ENCODE results near the gene LRRC8C.

LRRC8C gene

GRCh38 chr1:89652373-89652772 is 19.5 kb downstream of the LRRC8C start:
- Histone ChIP-seq H3K36me3 (replicated peaks in 1 of 2; ENCODE audit: control insufficient read depth in 2 of 2, insufficient read depth in 2 of 2, low read length in 2 of 2) (no peaks in the 10 kb centered on the region), H3K27ac (replicated peaks; ENCODE audit: low read length) (no peak overlapping the region), H3K14ac (ENCODE audit: low read length) (no peak overlapping the region), H3K27me3 (ENCODE audit: control insufficient read depth in 3 of 3, insufficient read depth in 3 of 3, low read depth in 1 of 3, low read length in 3 of 3) (no peaks in the 10 kb centered on the region), H4K8ac (ENCODE audit: low read depth, low read length) (no peak overlapping the region), H3K4me1 (ENCODE audit: control insufficient read depth in 2 of 2, insufficient read depth in 1 of 2, low read depth in 1 of 2, low read length in 2 of 2) (peaks cover 0 to 2% of the 10 kb centered on the region in 2 donors), H3K18ac (ENCODE audit: low read length) (no peak overlapping the region), H4K91ac (ENCODE audit: low read depth, low read length, poor library complexity) (no peak overlapping the region), H2AFZ (ENCODE audit: low read length) (no peak overlapping the region), H3K9ac (ENCODE audit: low read depth, low read length, poor library complexity) (no peak overlapping the region), H3K23ac (ENCODE audit: low read depth, low read length, poor library complexity) (no peak overlapping the region), H3K9me3 (replicated peaks in 1 of 2; ENCODE audit: control insufficient read depth in 2 of 2, insufficient read depth in 1 of 2, low read depth in 1 of 2, low read length in 2 of 2) (no peaks in the 10 kb centered on the region), H2BK12ac (ENCODE audit: low read length) (no peak overlapping the region), H3K4ac (ENCODE audit: low read length) (no peak overlapping the region), H3K4me2 (ENCODE audit: insufficient read depth, low read length, poor library complexity, severe bottlenecking) (no peak overlapping the region), H3K4me3 (ENCODE audit: low read length in 2 of 2) (no peak overlapping the region), H2AK5ac (ENCODE audit: low read depth, low read length) (no peak overlapping the region), H2BK120ac (ENCODE audit: low read depth, low read length) (no peak overlapping the region), H2BK15ac (ENCODE audit: low read length) (no peak overlapping the region), H3K79me1 (ENCODE audit: low read depth, low read length) (no peaks in the 10 kb centered on the region), H2BK5ac (ENCODE audit: low read length) (no peak overlapping the region)
- WGBS, 2 donors (ENCODE audit: extremely low coverage in 2 of 2, insufficient read length in 2 of 2, insufficient replicate concordance in 1 of 2), result no CpG with 5 or more reads among the region's 2 CpGs
- no peak for DNase-seq (ENCODE audit: low spot score)

- Histone ChIP-seq H4K91ac (ENCODE audit: low read depth, low read length, poor library complexity) (no peak overlapping the region), H2BK120ac (ENCODE audit: low read depth, low read length) (no peak overlapping the region), H3K9ac (ENCODE audit: low read depth, low read length, poor library complexity) (no peak overlapping the region), H3K4me1 (ENCODE audit: control insufficient read depth in 2 of 2, insufficient read depth in 1 of 2, low read depth in 1 of 2, low read length in 2 of 2) (peaks cover 0 to under 1% of the 10 kb centered on the region in 2 donors), H3K18ac (ENCODE audit: low read length) (no peak overlapping the region), H4K8ac (ENCODE audit: low read depth, low read length) (no peak overlapping the region), H3K4me2 (ENCODE audit: insufficient read depth, low read length, poor library complexity, severe bottlenecking) (no peak overlapping the region), H2BK15ac (ENCODE audit: low read length) (no peak overlapping the region), H3K27me3 (ENCODE audit: control insufficient read depth in 3 of 3, insufficient read depth in 3 of 3, low read depth in 1 of 3, low read length in 3 of 3) (no peaks in the 10 kb centered on the region), H3K4me3 (ENCODE audit: low read length in 2 of 2) (no peak overlapping the region), H3K36me3 (replicated peaks in 1 of 2; ENCODE audit: control insufficient read depth in 2 of 2, insufficient read depth in 2 of 2, low read length in 2 of 2) (no peaks in the 10 kb centered on the region), H2BK5ac (ENCODE audit: low read length) (no peak overlapping the region), H2AFZ (ENCODE audit: low read length) (no peak overlapping the region), H3K9me3 (replicated peaks in 1 of 2; ENCODE audit: control insufficient read depth in 2 of 2, insufficient read depth in 1 of 2, low read depth in 1 of 2, low read length in 2 of 2) (no peaks in the 10 kb centered on the region), H3K14ac (ENCODE audit: low read length) (no peak overlapping the region), H3K4ac (ENCODE audit: low read length) (no peak overlapping the region), H3K79me1 (ENCODE audit: low read depth, low read length) (no peaks in the 10 kb centered on the region), H3K27ac (replicated peaks; ENCODE audit: low read length) (no peak overlapping the region), H2AK5ac (ENCODE audit: low read depth, low read length) (no peak overlapping the region), H2BK12ac (ENCODE audit: low read length) (no peak overlapping the region), H3K23ac (ENCODE audit: low read depth, low read length, poor library complexity) (no peak overlapping the region)
- DNase-seq (ENCODE audit: low spot score), result no peak
- no CpG with 5 or more reads among the region's 3 CpGs for WGBS, 2 donors (ENCODE audit: extremely low coverage in 2 of 2, insufficient read length in 2 of 2, insufficient replicate concordance in 1 of 2)
Observed at GRCh38 chr1:89657886-89658285, 25.0 kb downstream of the LRRC8C start.

- no peak overlapping the region for H2AK5ac ChIP-seq (ENCODE audit: low read depth, low read length)
- H2BK5ac ChIP-seq (ENCODE audit: low read length), result no peak overlapping the region
- WGBS, 2 donors (ENCODE audit: extremely low coverage in 2 of 2, insufficient read length in 2 of 2, insufficient replicate concordance in 1 of 2), result no CpG with 5 or more reads among the region's 5 CpGs
- H4K8ac ChIP-seq (ENCODE audit: low read depth, low read length), result no peak overlapping the region
- no peaks in the 10 kb centered on the region for H3K36me3 ChIP-seq (replicated peaks in 1 of 2; ENCODE audit: control insufficient read depth in 2 of 2, insufficient read depth in 2 of 2, low read length in 2 of 2)
- no peak overlapping the region for H3K4ac ChIP-seq (ENCODE audit: low read length)
- no peak overlapping the region for H3K4me3 ChIP-seq (ENCODE audit: low read length in 2 of 2)
- H3K14ac ChIP-seq (ENCODE audit: low read length), result no peak overlapping the region
- H3K4me1 ChIP-seq (ENCODE audit: control insufficient read depth in 2 of 2, insufficient read depth in 1 of 2, low read depth in 1 of 2, low read length in 2 of 2), result no peaks in the 10 kb centered on the region
- no peak for DNase-seq (ENCODE audit: low spot score)
- H3K18ac ChIP-seq (ENCODE audit: low read length), result no peak overlapping the region
- H2AFZ ChIP-seq (ENCODE audit: low read length), result no peak overlapping the region
- no peaks in the 10 kb centered on the region for H3K27me3 ChIP-seq (ENCODE audit: control insufficient read depth in 3 of 3, insufficient read depth in 3 of 3, low read depth in 1 of 3, low read length in 3 of 3)
- H3K23ac ChIP-seq (ENCODE audit: low read depth, low read length, poor library complexity), result no peak overlapping the region
- no peaks in the 10 kb centered on the region for H3K9me3 ChIP-seq (replicated peaks in 1 of 2; ENCODE audit: control insufficient read depth in 2 of 2, insufficient read depth in 1 of 2, low read depth in 1 of 2, low read length in 2 of 2)
- no peak overlapping the region for H2BK120ac ChIP-seq (ENCODE audit: low read depth, low read length)
- no peak overlapping the region for H3K4me2 ChIP-seq (ENCODE audit: insufficient read depth, low read length, poor library complexity, severe bottlenecking)
- H3K27ac ChIP-seq (replicated peaks; ENCODE audit: low read length), result no peak overlapping the region
- no peak overlapping the region for H2BK15ac ChIP-seq (ENCODE audit: low read length)
- no peak overlapping the region for H4K91ac ChIP-seq (ENCODE audit: low read depth, low read length, poor library complexity)
- H3K79me1 ChIP-seq (ENCODE audit: low read depth, low read length), result no peaks in the 10 kb centered on the region
- H2BK12ac ChIP-seq (ENCODE audit: low read length), result no peak overlapping the region
- H3K9ac ChIP-seq (ENCODE audit: low read depth, low read length, poor library complexity), result no peak overlapping the region
Observed at GRCh38 chr1:89659322-89660081, 26.6 kb downstream of the LRRC8C start.

- H2BK15ac ChIP-seq (ENCODE audit: low read length), result no peak overlapping the region
- no peak overlapping the region for H3K18ac ChIP-seq (ENCODE audit: low read length)
- no peaks in the 10 kb centered on the region for H3K27me3 ChIP-seq (ENCODE audit: control insufficient read depth in 3 of 3, insufficient read depth in 3 of 3, low read depth in 1 of 3, low read length in 3 of 3)
Observed at GRCh38 chr1:89660224-89661061, 27.5 kb downstream of the LRRC8C start.

More at GRCh38 chr1:89660224-89661061, 27.5 kb downstream of the LRRC8C start:
- Histone ChIP-seq H2AFZ (ENCODE audit: low read length) (no peak overlapping the region), H2BK120ac (ENCODE audit: low read depth, low read length) (no peak overlapping the region), H3K4me1 (ENCODE audit: control insufficient read depth in 2 of 2, insufficient read depth in 1 of 2, low read depth in 1 of 2, low read length in 2 of 2) (no peaks in the 10 kb centered on the region), H3K14ac (ENCODE audit: low read length) (no peak overlapping the region), H4K8ac (ENCODE audit: low read depth, low read length) (no peak overlapping the region), H2BK12ac (ENCODE audit: low read length) (no peak overlapping the region), H3K36me3 (replicated peaks in 1 of 2; ENCODE audit: control insufficient read depth in 2 of 2, insufficient read depth in 2 of 2, low read length in 2 of 2) (no peaks in the 10 kb centered on the region), H3K4ac (ENCODE audit: low read length) (no peak overlapping the region), H3K4me2 (ENCODE audit: insufficient read depth, low read length, poor library complexity, severe bottlenecking) (no peak overlapping the region), H3K23ac (ENCODE audit: low read depth, low read length, poor library complexity) (no peak overlapping the region), H3K9me3 (replicated peaks in 1 of 2; ENCODE audit: control insufficient read depth in 2 of 2, insufficient read depth in 1 of 2, low read depth in 1 of 2, low read length in 2 of 2) (no peaks in the 10 kb centered on the region), H2AK5ac (ENCODE audit: low read depth, low read length) (no peak overlapping the region), H3K79me1 (ENCODE audit: low read depth, low read length) (no peaks in the 10 kb centered on the region), H3K9ac (ENCODE audit: low read depth, low read length, poor library complexity) (no peak overlapping the region), H3K27ac (replicated peaks; ENCODE audit: low read length) (no peak overlapping the region), H2BK5ac (ENCODE audit: low read length) (no peak overlapping the region), H3K4me3 (ENCODE audit: low read length in 2 of 2) (no peak overlapping the region), H4K91ac (ENCODE audit: low read depth, low read length, poor library complexity) (no peak overlapping the region)
- no CpG with 5 or more reads among the region's 3 CpGs for WGBS, 2 donors (ENCODE audit: extremely low coverage in 2 of 2, insufficient read length in 2 of 2, insufficient replicate concordance in 1 of 2)
- no peak for DNase-seq (ENCODE audit: low spot score)

All from neuronal stem cell (in vitro differentiated cells).